GM10248 (cell line): ENCODE data around the gene WDR73.

Experiments used
- CTCF ChIA-PET: fragments of 300-600 bp; sonication (Branson Sonifier 250); formaldehyde crosslinking; extraction: SDS; loops from one replicate; lab custom pipeline; 2021; ENCODE audit warnings: antibody characterized with exemption; lab: Yijun Ruan, JAX
- POLR2A ChIA-PET: fragments of 350-650 bp; sonication (Branson Sonifier 250); formaldehyde crosslinking; extraction: SDS; loops from one replicate; lab custom pipeline; 2020; ENCODE audit warnings: antibody characterized with exemption; lab: Yijun Ruan, JAX
- DNase-seq: peaks from one replicate; pipeline ENCODE4 v3.0.0; 2012; ENCODE audit errors: extremely low spot score
- CTCF ChIP-seq: IDR thresholded peaks from 2 replicates; pipeline ENCODE4 v1.5.1; 2012; ENCODE audit warnings: mild to moderate bottlenecking, low read depth; ENCODE audit errors: extremely low read depth, missing control alignments, control extremely low read depth

Gene WDR73

GRCh38 chr15:84606653-84607120 lies 47.4 kb downstream of the WDR73 start:
- no peak for DNase-seq
- CTCF ChIA-PET: interaction anchor here (0.9 to 1.6 kb wide), 2 partner anchors 19 kb away, joined by 3 to 4 read pairs; no protein-coding TSS in a partner anchor
- POLR2A ChIA-PET: no interaction called here
- TF ChIP-seq CTCF: no peak

GRCh38 chr15:84605554-84605882 lies 48.6 kb downstream of the WDR73 start:
- DNase-seq: no peak
- TF ChIP-seq CTCF: no peak
- CTCF ChIA-PET: interaction anchor here (1.0 to 1.3 kb wide), 5 partner anchors 11 to 50 kb away, joined by 3 to 4 read pairs (median 4); no protein-coding TSS in a partner anchor
- POLR2A ChIA-PET: no interaction called here

GRCh38 chr15:84604826-84605553 lies 49.1 kb downstream of the WDR73 start:
- POLR2A ChIA-PET: interaction anchor here (1.1 kb wide), 1 partner anchor 130 kb away, joined by 6 read pairs; no protein-coding TSS in a partner anchor
- CTCF ChIA-PET: interaction anchor here (1.0 to 1.3 kb wide), 7 partner anchors 10 to 323 kb away, joined by 3 to 4 read pairs (median 3); no protein-coding TSS in a partner anchor
- TF ChIP-seq CTCF: no peak
- no peak for DNase-seq

GRCh38 chr15:84603630-84604379 lies 50.3 kb downstream of the WDR73 start:
- ChIA-PET POLR2A (interaction anchor here (1.1 kb wide), 1 partner anchor 132 kb away, joined by 6 read pairs; no protein-coding TSS in a partner anchor), CTCF (interaction anchor here (1.1 kb wide), 2 partner anchors 10 to 324 kb away, joined by 3 read pairs; no protein-coding TSS in a partner anchor)
- no peak for DNase-seq
- no peak for TF ChIP-seq CTCF

GRCh38 chr15:84601555-84601838 lies 52.6 kb downstream of the WDR73 start:
- ChIA-PET POLR2A (interaction anchor here (0.7 kb wide), 1 partner anchor 23 kb away, joined by 3 read pairs; no protein-coding TSS in a partner anchor), CTCF (interaction anchor here (1.0 to 4.0 kb wide), 4 partner anchors 13 to 327 kb away, joined by 3 to 23 read pairs (median 11); no protein-coding TSS in a partner anchor)
- TF ChIP-seq CTCF: no peak
- no peak for DNase-seq
